Mesendoderm (in vitro differentiated cells): ENCODE data around the gene HS6ST1.

Experiments used
- DNase-seq: peaks from one replicate; pipeline ENCODE4 v3.0.0; 2013
- H2AK5ac ChIP-seq: 2 replicates; pipeline ENCODE4 v1.6.1; 2013; ENCODE audit warnings: low read length, inconsistent platforms
- H2BK120ac ChIP-seq: 2 replicates; pipeline ENCODE4 v1.6.1; 2013; ENCODE audit warnings: low read depth, mild to moderate bottlenecking, low read length, moderate library complexity, mixed read lengths
- H2BK15ac ChIP-seq: replicated peaks from 2 replicates; pipeline ENCODE4 v1.6.1; 2013; ENCODE audit warnings: low read depth, mild to moderate bottlenecking, moderate library complexity
- H2BK5ac ChIP-seq: 2 replicates; pipeline ENCODE4 v1.6.1; 2013; ENCODE audit warnings: low read length, inconsistent platforms
- H3K18ac ChIP-seq: 2 replicates; pipeline ENCODE4 v1.6.1; 2013; ENCODE audit warnings: mild to moderate bottlenecking, low read length, mixed read lengths
- H3K23ac ChIP-seq: one replicate; pipeline ENCODE4 v1.6.1; 2013; ENCODE audit warnings: low read length
- H3K27ac ChIP-seq: 2 replicates; pipeline ENCODE4 v1.5.1; 2013; ENCODE audit warnings: low read depth, mild to moderate bottlenecking, inconsistent platforms, low read length, moderate library complexity
- H3K27me3 ChIP-seq: 2 replicates; pipeline ENCODE4 v1.6.1; 2013; ENCODE audit warnings: low read length, control low read depth, mild to moderate bottlenecking, inconsistent platforms; ENCODE audit not compliant: insufficient read depth, poor library complexity
- H3K36me3 ChIP-seq: 2 replicates; pipeline ENCODE4 v1.6.1; 2013; ENCODE audit warnings: low read length, inconsistent platforms; ENCODE audit not compliant: control insufficient read depth, insufficient read depth
- H3K4ac ChIP-seq: one replicate; pipeline ENCODE4 v1.6.1; 2013; ENCODE audit warnings: low read depth, mild to moderate bottlenecking, low read length, moderate library complexity
- H3K4me1 ChIP-seq: 2 replicates; pipeline ENCODE4 v1.6.1; 2013; ENCODE audit warnings: low read depth, low read length, inconsistent platforms; ENCODE audit not compliant: control insufficient read depth
- H3K4me2 ChIP-seq: 2 replicates; pipeline ENCODE4 v1.6.1; 2013; ENCODE audit warnings: low read length
- H3K4me3 ChIP-seq: 2 replicates; pipeline ENCODE4 v1.5.1; 2013; ENCODE audit warnings: mild to moderate bottlenecking, low read length
- H3K56ac ChIP-seq: one replicate; pipeline ENCODE4 v1.6.1; 2013; ENCODE audit warnings: low read length
- H3K79me1 ChIP-seq: 2 replicates; pipeline ENCODE4 v1.6.1; 2013; ENCODE audit warnings: low read length, inconsistent platforms
- H3K79me2 ChIP-seq: 2 replicates; pipeline ENCODE4 v1.6.1; 2013; ENCODE audit warnings: mild to moderate bottlenecking, low read length; ENCODE audit not compliant: control insufficient read depth, insufficient read depth
- H3K9ac ChIP-seq: 2 replicates; pipeline ENCODE4 v1.6.1; 2013; ENCODE audit warnings: low read length, inconsistent platforms
- H4K5ac ChIP-seq: one replicate; pipeline ENCODE4 v1.6.1; 2013; ENCODE audit warnings: low read length
- H4K8ac ChIP-seq: one replicate; pipeline ENCODE4 v1.6.1; 2013; ENCODE audit warnings: low read depth, mild to moderate bottlenecking, control low read depth, low read length, moderate library complexity
- WGBS: extraction: QIAGEN DNeasy Blood & Tissue Kit; methylation state at CpG from one replicate; pipeline ENCODE4 v1.1.7; 2013; ENCODE audit warnings: low lambda C conversion rate, missing lambda C conversion rate; ENCODE audit not compliant: insufficient coverage; ENCODE audit errors: extremely low coverage; 5-methylcytosine and 5-hydroxymethylcytosine counted together

Gene HS6ST1

DNA sequence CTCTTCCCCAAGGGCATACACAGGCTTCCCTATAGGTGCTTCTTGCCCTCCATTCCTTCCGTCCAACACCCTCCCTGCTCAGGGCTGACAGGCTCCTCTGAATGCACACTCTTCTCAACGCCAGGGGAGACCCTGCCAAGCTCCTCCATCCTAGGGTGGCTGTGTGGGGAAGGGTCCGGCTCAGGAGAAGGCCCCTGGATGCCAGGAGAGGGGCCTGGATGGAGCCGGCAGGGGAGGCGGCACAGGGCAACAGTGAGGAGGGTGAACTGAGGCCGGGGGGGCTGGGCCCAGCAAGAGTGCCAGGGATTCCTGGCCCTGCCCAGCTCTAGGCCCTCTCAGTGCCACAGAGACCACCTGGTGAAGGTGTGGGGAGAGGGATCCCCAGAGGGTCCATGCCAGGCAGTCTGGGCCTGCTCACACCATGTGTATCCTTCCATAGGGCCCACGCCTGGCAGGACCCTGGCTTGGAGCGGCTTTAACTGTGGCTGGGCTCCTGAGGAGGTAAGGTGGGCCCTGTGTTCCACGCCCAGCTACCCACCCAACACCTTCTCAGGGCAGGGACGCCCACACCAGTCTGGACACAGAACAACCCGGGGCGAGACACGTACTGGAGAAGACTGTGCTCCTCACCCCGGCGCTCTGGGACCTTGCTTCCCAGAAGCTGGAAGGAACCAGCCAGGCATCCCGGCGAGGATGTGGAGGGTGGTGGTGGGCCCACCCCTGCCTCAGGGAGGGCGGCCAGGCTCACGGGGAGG lies 26.6 kb downstream of the HS6ST1 start:
- H3K79me2 ChIP-seq, result peaks cover 80% of the 10 kb centered on the region
- H3K4me1 ChIP-seq, result peaks cover 10% of the 10 kb centered on the region
- H3K18ac ChIP-seq, result no peak overlapping the region
- no peak overlapping the region for H3K4ac ChIP-seq
- WGBS, result no CpG with 5 or more reads among the region's 19 CpGs
- H2AK5ac ChIP-seq, result no peak overlapping the region
- no peak overlapping the region for H2BK5ac ChIP-seq
- H3K27ac ChIP-seq, result no peak overlapping the region
- no peaks in the 10 kb centered on the region for H3K36me3 ChIP-seq
- no peak overlapping the region for H4K8ac ChIP-seq
- no peak overlapping the region for H3K56ac ChIP-seq
- no peak for DNase-seq
- no peak overlapping the region for H3K4me3 ChIP-seq
- no peak overlapping the region for H3K9ac ChIP-seq
- H3K79me1 ChIP-seq, result peaks cover 63% of the 10 kb centered on the region
- H4K5ac ChIP-seq, result no peak overlapping the region
- H2BK15ac ChIP-seq, result no peak overlapping the region
- H3K23ac ChIP-seq, result no peak overlapping the region
- no peak overlapping the region for H2BK120ac ChIP-seq
- H3K4me2 ChIP-seq, result no peak overlapping the region
- H3K27me3 ChIP-seq, result no peaks in the 10 kb centered on the region

DNA sequence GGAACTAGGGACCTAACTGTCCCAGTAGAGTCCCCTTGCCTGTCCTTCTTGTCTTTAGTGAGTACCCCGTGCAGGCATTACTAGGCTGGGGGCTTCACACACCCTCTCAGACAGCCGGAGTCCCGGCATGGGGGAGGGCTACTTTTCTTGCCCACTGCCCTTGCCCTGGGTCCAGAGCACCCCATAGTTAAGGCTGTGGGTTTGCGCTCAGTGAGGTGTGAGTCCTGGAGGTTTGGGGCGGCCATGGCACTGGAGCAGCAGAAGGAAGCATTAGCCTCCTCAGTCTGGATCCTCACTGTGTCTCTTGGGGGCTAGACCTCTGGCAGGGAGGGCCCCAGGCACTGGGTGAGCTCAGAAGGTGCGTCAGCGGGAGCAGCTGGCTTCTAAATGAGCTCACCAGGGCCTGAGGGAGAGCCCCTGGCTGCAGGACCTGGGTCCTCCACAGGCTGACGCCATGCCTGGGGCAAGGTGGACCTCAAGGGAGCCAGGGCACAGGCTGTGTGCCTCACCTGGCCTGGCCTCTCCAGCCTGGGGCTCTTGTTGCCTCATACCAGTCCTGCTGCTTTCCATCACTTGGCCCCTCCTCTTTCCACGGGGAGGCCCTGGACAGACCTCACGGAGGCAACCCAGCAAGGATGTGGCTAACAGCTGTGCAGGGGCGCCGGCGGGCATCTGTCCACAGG lies 27.4 kb downstream of the HS6ST1 start:
- Histone ChIP-seq H2BK5ac (no peak overlapping the region), H3K27me3 (no peaks in the 10 kb centered on the region), H3K36me3 (no peaks in the 10 kb centered on the region), H2AK5ac (no peak overlapping the region), H3K4me3 (no peak overlapping the region), H3K79me1 (peaks cover 63% of the 10 kb centered on the region), H3K79me2 (peaks cover 80% of the 10 kb centered on the region), H4K5ac (no peak overlapping the region), H3K18ac (no peak overlapping the region), H3K9ac (no peak overlapping the region), H2BK15ac (no peak overlapping the region), H3K27ac (no peak overlapping the region), H3K23ac (no peak overlapping the region), H3K4ac (no peak overlapping the region), H2BK120ac (no peak overlapping the region), H3K4me2 (no peak overlapping the region), H3K4me1 (peaks cover 10% of the 10 kb centered on the region), H4K8ac (no peak overlapping the region), H3K56ac (no peak overlapping the region)
- DNase-seq, result no peak
- no CpG with 5 or more reads among the region's 13 CpGs for WGBS

DNA sequence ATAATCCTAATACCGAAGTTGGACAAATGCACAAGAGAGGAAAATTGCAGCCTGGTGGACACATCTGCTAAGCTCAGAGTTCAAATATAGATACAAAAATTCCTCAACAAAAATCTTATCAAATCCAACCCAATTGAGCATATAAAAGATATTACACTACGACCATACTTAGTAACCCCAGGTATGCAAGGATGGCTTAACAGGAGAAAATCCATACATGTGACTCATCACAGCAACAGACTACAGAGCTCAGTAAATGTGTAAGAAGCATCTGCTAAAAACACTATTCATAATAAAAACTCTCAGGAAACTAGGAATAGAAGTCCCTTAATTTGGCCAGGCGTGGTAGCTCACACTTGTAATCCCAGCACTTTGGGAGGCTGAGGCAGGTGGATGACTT lies 28.3 kb downstream of the HS6ST1 start:
- no peak overlapping the region for H4K5ac ChIP-seq
- no peak overlapping the region for H3K4me2 ChIP-seq
- H2BK120ac ChIP-seq, result no peak overlapping the region
- no peak overlapping the region for H3K4me3 ChIP-seq
- H3K56ac ChIP-seq, result no peak overlapping the region
- no CpG with 5 or more reads among the region's 3 CpGs for WGBS
- H3K79me2 ChIP-seq, result peaks cover 81% of the 10 kb centered on the region
- no peak overlapping the region for H3K9ac ChIP-seq
- no peaks in the 10 kb centered on the region for H3K36me3 ChIP-seq
- peaks cover 63% of the 10 kb centered on the region for H3K79me1 ChIP-seq
- peaks cover 10% of the 10 kb centered on the region for H3K4me1 ChIP-seq
- H2BK5ac ChIP-seq, result no peak overlapping the region
- no peak overlapping the region for H3K4ac ChIP-seq
- no peak overlapping the region for H3K18ac ChIP-seq
- no peak overlapping the region for H3K23ac ChIP-seq
- DNase-seq, result no peak
- no peak overlapping the region for H4K8ac ChIP-seq
- H3K27me3 ChIP-seq, result no peaks in the 10 kb centered on the region
- H2BK15ac ChIP-seq, result no peak overlapping the region
- H3K27ac ChIP-seq, result no peak overlapping the region
- no peak overlapping the region for H2AK5ac ChIP-seq

DNA sequence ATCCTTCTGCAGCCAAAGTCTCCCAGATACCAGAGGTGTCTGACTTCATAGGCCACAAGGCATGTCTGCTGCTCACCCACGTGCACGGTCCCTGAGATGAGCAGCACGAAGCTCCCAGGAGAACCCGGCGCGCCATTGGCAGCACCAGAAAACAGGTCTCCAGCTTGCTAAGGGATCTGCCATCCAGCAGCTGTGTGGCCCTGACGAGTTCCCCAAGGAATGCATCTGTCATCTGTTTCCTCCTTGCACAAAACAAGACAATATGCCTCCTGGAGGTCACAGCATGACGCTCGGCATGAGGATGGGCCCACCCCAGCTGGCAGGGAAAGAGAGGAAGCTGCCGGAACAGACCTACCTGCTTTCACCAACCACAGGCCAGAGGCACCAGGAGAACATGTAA lies 29.2 kb downstream of the HS6ST1 start:
- no peaks in the 10 kb centered on the region for H3K36me3 ChIP-seq
- no peak overlapping the region for H3K23ac ChIP-seq

DNA sequence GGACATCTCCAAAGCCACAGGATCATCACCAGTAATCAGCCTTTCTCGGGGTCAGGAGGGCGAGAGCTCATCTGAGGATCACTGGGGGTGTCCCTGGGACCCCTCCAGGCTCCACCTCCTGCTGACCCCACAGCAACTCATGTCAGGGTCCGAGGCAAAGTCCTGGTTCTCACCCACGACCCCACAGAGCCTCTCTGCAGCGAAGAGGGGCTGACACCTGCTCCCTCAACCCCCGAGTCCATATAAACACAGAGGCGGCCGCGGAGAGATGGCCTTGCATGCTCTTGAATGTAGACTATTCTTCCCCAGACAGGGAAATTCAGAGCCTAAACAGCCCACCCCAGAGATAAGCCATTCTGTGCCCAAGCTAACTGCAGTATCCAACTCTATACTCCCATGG lies 29.9 kb downstream of the HS6ST1 start:
- H3K18ac ChIP-seq, result no peak overlapping the region
- no peak overlapping the region for H4K5ac ChIP-seq
- H4K8ac ChIP-seq, result no peak overlapping the region
- H3K79me2 ChIP-seq, result peaks cover 70% of the 10 kb centered on the region
- no peak overlapping the region for H3K56ac ChIP-seq
- H3K27me3 ChIP-seq, result no peaks in the 10 kb centered on the region
- no peak overlapping the region for H2BK5ac ChIP-seq
- DNase-seq, result no peak
- H3K79me1 ChIP-seq, result peaks cover 62% of the 10 kb centered on the region
- H3K36me3 ChIP-seq, result no peaks in the 10 kb centered on the region
- H2BK120ac ChIP-seq, result no peak overlapping the region
- no peak overlapping the region for H3K9ac ChIP-seq
- no peak overlapping the region for H3K27ac ChIP-seq
- WGBS, result no CpG with 5 or more reads among the region's 9 CpGs
- no peak overlapping the region for H3K4me2 ChIP-seq
- H3K4ac ChIP-seq, result no peak overlapping the region
- H3K4me1 ChIP-seq, result peaks cover 10% of the 10 kb centered on the region
- no peak overlapping the region for H3K4me3 ChIP-seq
- H3K23ac ChIP-seq, result no peak overlapping the region
- no peak overlapping the region for H2AK5ac ChIP-seq
- H2BK15ac ChIP-seq, result no peak overlapping the region

More for the DNA sequence above, 29.2 kb downstream of the HS6ST1 start:
- Histone ChIP-seq H3K56ac (no peak overlapping the region), H2BK15ac (no peak overlapping the region), H3K79me1 (peaks cover 63% of the 10 kb centered on the region), H4K8ac (no peak overlapping the region), H3K9ac (no peak overlapping the region), H3K79me2 (peaks cover 77% of the 10 kb centered on the region), H3K4me1 (peaks cover 10% of the 10 kb centered on the region), H2AK5ac (no peak overlapping the region), H2BK120ac (no peak overlapping the region), H3K18ac (no peak overlapping the region), H4K5ac (no peak overlapping the region), H2BK5ac (no peak overlapping the region), H3K27me3 (no peaks in the 10 kb centered on the region), H3K27ac (no peak overlapping the region), H3K4me3 (no peak overlapping the region), H3K4me2 (no peak overlapping the region), H3K4ac (no peak overlapping the region)
- no CpG with 5 or more reads among the region's 10 CpGs for WGBS
- DNase-seq, result peak; percentile 52
